GM18520 (cell line): ENCODE data around the gene PTPRCAP.

Experiments used
- ATAC-seq: cut with Tn5 transposase; IDR thresholded peaks from one replicate; pipeline ENCODE4 v1.9.1; 2021; ENCODE audit not compliant: unreplicated experiment

PTPRCAP gene

GRCh38 chr11:67441731-67442351, 4.4 kb upstream of the PTPRCAP start:
- ATAC-seq: no peak

DNA sequence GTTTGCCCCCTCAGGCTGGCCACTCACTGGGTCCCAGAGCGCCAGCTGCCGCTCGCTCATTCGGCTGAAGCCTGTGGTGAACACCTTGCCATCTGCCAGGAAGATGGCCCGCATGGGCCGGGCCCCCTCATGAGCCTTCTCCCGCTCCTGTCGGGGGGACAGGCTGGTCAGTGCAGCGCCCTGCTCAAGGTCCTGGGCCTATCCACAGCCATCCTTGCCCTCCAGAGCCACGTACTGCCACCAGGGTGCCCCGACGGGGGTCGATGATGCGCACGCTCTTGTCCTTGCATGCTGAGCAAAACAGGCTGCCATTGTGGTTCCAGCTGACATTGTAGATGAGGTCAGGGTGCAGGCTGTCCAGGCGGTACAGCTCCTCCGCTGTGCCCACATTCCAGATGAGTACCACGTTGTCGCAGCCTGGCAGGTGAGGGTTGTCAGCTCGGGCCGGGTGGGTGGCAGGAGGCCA, 3.6 kb upstream of the PTPRCAP start:
- ATAC-seq: no peak

DNA sequence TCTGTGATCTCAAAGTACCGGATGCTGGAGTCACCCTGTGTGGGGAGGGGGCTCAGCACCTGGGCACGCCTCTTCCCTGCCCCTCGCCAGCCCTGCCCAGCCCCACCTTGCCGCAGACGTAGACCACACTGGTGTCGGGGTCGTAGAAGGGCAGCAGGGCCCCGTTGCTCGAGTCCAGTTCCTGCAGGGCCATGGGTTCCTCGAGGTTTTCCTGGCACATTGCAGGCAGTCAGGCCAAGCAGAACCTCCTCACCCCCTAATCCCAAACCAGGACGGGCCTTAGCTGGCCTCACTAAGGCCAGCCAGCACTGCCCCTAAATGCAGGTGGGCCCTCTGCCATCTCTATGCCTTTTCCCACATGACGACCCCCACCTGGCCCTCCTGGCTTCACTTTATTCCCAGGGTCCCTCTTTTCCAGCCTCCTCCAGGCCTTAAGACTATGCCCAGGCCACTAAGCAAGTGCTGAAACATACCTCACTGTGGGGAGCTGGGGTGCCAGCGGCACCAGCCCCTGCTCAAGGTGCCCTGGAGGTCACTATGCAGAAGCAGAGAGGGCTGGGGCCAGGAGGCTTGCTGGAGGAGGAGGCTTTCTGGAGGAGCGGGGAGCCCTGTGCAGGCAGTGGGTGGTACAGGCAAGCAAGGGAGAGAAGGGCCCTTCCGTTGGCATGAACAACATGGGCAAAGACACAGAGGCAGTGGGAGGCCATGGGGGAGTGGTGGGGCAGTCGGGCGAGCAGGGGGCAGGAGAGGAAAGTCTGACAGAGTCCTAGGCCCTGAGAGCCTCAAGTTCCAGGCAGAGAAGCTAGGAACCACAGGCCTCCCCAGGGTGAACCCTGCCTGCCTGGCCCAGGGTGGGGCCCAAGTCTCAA, 3.0 kb upstream of the PTPRCAP start:
- no peak for ATAC-seq

DNA sequence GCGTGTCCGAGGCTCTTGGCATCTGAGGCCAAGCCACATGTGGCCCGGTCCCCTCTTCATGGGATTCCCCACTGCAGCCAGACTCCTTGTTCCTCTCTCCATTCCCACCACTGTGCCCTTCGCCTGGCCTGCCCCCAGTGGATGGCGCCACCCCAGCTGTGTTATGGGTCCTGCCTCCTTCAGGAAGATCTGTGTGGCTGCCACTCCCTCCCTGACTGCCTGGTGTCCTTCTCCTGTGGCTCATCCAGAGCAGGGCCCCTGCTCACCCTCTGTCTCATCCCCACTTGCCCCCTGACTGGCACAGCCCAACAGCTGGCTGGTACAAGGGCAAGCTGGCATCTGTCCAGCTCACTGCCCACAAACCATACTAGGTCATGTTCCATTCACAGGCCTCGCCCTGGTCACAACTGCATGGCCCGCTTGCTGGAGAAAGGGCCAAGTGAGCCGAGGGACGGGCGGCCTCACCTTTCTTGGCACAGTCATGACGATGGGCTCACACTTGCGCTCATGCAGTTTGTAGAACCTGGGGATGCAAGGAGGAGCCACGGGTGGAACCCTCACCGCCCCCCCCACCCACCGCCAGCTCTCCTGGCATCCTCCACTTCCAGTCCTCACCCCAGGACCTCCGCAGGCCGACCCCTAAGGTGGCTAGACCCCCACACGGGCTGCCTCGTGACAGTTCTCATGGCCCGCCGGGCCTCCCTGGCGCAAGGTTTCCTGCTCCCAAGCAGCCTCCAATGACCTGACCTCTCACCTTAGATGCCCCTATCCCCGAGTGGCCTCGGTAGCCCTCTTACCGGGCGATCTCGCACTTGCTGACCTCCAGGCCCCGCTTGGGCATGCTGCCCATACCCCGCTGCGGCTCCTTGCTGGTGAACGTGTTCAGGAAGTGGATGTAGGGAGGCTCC, 2.1 kb upstream of the PTPRCAP start:
- no peak for ATAC-seq

DNA sequence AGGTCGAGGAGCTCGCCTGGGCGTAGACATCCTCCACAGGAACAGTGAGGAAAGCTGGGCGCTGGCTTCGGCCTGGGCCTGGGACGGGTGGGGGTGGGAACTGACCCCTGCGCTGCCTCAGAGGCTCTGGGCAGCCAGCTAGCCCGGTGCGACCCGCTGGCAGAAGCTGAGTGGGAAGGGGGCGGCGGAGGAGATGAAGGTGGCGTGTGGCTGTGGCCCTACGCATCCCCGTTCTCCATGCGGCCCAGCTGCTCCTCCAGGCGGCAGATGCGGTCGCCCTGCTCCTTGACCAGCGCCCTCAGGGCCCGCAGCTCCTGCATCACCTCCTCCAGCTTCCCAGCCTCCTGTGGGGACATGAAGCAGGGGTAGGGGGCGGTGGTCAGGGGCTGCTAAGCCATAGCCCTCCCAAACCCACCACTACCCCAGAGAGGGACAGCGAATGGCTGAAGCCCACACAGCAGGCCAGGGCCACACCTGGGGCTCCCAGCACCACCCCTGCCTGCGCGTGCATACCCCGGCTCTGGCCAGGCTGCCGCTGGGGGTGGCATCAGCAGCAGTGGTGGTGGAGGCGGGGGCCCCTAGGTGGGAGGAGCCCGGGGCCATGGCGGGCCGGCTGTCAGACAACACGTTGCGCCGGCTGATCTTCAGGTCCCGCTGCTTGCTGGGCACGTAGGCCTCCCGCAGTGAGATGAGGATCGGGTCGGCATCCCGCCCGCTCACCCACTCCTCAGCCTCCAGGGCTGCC, 848 bp upstream of the PTPRCAP start:
- ATAC-seq: no peak

GRCh38 chr11:67437809-67438157, 301 bp upstream of the PTPRCAP start:
- no peak for ATAC-seq

- no peak for ATAC-seq
These were observed 912 bp downstream of the PTPRCAP start for GRCh38 chr11:67436459-67437081.

DNA sequence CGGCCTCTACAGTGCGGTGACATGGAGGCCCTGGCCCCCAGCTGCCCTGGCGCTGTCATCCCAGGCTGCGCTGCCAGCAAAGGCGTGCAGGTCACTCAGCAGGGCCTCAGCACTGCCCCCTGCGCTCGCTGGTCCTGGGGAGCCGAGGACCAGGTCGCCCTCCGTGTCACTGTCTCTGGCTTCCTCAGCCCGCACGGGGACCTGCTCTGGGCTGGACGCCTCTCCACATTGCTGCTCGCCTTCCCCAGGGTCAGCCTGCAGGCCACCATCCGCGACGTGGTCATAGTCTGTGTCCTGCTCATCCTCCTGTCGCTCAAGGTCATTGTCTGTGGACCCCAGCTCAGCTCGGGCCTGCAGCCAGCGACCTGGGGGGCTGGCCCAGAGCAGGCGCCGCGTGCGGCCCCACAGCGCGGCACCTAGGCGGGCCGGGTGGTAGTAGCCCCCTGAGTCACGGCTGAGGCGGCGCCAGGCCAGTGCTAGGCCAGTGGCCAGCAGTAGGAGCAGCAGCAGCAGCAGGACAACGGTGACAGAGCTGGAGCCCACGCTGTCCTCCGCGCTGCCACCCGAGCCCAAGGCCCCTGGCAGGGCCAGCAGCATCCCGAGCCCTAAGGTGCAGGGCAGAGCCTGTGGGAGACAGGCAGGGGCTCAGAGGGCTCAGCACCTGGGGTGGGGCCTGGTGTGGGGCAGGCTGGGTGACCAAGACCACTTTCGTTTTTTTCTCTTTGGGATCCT, 1.6 kb downstream of the PTPRCAP start:
- ATAC-seq: no peak

DNA sequence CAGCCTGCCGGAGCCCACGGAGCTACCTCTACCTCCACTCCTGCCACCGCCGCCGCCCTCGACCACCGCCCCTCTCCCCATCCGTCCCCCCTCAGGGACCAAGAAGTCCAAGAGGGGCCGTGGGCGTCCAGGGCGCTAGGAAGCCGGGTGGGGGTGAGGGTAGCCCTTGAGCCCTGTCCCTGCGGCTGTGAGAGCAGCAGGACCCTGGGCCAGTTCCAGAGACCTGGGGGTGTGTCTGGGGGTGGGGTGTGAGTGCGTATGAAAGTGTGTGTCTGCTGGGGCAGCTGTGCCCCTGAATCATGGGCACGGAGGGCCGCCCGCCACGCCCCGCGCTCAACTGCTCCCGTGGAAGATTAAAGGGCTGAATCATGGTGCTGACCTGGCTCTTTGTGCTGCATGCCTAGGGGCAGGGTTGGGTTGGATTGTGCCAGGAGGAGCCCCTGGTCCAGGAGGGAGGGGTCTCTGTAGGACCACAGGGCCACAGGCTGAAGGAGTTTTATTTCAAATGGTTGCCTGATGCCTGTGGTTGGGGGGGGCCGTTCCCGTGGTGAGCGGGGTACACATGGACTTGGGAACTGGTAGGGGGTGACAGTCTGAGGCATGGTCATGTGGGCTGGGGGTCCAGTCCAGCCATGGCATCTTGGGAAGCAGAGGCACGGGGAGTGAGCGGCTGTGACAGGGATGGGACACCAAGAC, 2.3 kb downstream of the PTPRCAP start:
- no peak for ATAC-seq

GRCh38 chr11:67434395-67434881, 3.0 kb downstream of the PTPRCAP start:
- ATAC-seq: no peak

- no peak for ATAC-seq
These were observed 3.7 kb downstream of the PTPRCAP start for GRCh38 chr11:67433536-67434394.

GRCh38 chr11:67432655-67433349, 4.7 kb downstream of the PTPRCAP start:
- ATAC-seq: no peak

GRCh38 chr11:67431346-67432249, 5.9 kb downstream of the PTPRCAP start:
- no peak for ATAC-seq

- no peak for ATAC-seq
These were observed 7.8 kb downstream of the PTPRCAP start for GRCh38 chr11:67429722-67430121.

DNA sequence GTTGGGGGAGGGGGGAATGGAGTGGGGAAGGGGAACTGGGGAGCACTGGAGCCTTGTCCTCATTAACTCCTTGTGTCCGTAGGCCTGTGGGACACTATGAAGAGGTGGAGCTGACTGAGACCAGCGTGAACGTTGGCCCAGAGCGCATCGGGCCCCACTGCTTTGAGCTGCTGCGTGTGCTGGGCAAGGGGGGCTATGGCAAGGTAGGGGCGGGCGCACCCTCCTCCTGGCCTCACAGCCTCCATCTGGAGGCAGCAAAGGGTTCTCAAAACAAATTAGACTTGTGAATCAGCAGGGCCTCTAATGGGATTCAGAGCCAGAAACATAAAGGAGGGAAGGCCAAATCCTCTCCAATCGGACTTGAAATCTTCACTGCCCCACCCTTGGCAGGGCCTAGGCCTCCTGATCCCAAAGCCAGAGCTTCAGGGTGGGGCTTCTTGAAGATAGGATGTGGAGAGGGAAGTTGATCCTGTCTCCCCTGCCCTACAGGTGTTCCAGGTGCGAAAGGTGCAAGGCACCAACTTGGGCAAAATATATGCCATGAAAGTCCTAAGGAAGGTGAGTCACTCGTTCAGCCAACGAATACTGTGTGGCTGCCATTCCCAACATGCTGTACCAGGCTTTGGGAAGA, 8.3 kb downstream of the PTPRCAP start:
- no peak for ATAC-seq
